Progenitor cell of endocrine pancreas (in vitro differentiated cells): ENCODE measurements around the gene SPON2. TPM values are rescaled to one million over a fixed set of nuclear protein-coding genes. Genes with fewer than 3 reads are reported as not detected.
A peak's percentile ranks its signal among the peaks of the same experiment; 100 is the strongest.

Experiments used
- DNase-seq: peaks from one replicate; pipeline ENCODE4 v3.0.0; 2021; ENCODE audit warnings: low spot score; ENCODE audit not compliant: unreplicated experiment
- H3K27ac Mint-ChIP-seq: 2 replicates; pipeline ENCODE4 v1.8.0; 2021; ENCODE audit warnings: mild to moderate bottlenecking, moderate library complexity, mixed read lengths
- H3K27me3 Mint-ChIP-seq: 2 replicates; pipeline ENCODE4 v1.8.0; 2021; ENCODE audit warnings: mixed read lengths
- H3K36me3 Mint-ChIP-seq: 2 replicates; pipeline ENCODE4 v1.8.0; 2022; ENCODE audit warnings: mixed read lengths; ENCODE audit not compliant: insufficient read depth
- H3K4me1 Mint-ChIP-seq: 2 replicates; pipeline ENCODE4 v1.8.0; 2021; ENCODE audit warnings: low read depth, mixed read lengths
- H3K4me3 Mint-ChIP-seq: 2 replicates; pipeline ENCODE4 v1.8.0; 2021; ENCODE audit warnings: low read depth, mild to moderate bottlenecking, moderate library complexity, mixed read lengths
- H3K9me3 Mint-ChIP-seq: 2 replicates; pipeline ENCODE4 v1.8.0; 2021; ENCODE audit warnings: low read depth, mixed read lengths
- CTCF ChIP-seq: fragments of 200-600 bp; sonication (generic); IDR thresholded peaks from one replicate; pipeline ENCODE4 v1.5.0; 2021; ENCODE audit warnings: antibody characterized with exemption, mild to moderate bottlenecking; ENCODE audit not compliant: unreplicated experiment
- total RNA-seq: library from RNA; stranded (reverse); gene quantifications from 2 replicates; pipeline ENCODE4 v1.2.1, GENCODE V29; 2021

Gene SPON2
- total RNA-seq, 1 donor from 2014 or later = 2.2 TPM

GRCh38 chr4:1137850-1138249, 34.5 kb downstream of the SPON2 start:
- H3K27me3 Mint-ChIP-seq = peaks cover 12% of the 10 kb centered on the region
- H3K27ac Mint-ChIP-seq = no peak overlapping the region
- DNase-seq = no peak
- no peak overlapping the region for H3K4me3 Mint-ChIP-seq
- peaks cover 3% of the 10 kb centered on the region for H3K36me3 Mint-ChIP-seq
- no peaks in the 10 kb centered on the region for H3K4me1 Mint-ChIP-seq
- H3K9me3 Mint-ChIP-seq = peaks cover 4% of the 10 kb centered on the region
- TF ChIP-seq CTCF = no peak

GRCh38 chr4:1137063-1137776, 35.2 kb downstream of the SPON2 start:
- Mint-ChIP-seq H3K27me3 (peaks cover 12% of the 10 kb centered on the region), H3K27ac (no peak overlapping the region), H3K4me3 (no peak overlapping the region), H3K4me1 (no peaks in the 10 kb centered on the region), H3K36me3 (peaks cover 3% of the 10 kb centered on the region), H3K9me3 (peaks cover 4% of the 10 kb centered on the region)
- DNase-seq = no peak
- TF ChIP-seq CTCF = no peak

GRCh38 chr4:1136048-1136447, 36.3 kb downstream of the SPON2 start:
- no peak for DNase-seq
- peaks cover 3% of the 10 kb centered on the region for H3K36me3 Mint-ChIP-seq
- H3K9me3 Mint-ChIP-seq = no peaks in the 10 kb centered on the region
- no peak for TF ChIP-seq CTCF
- H3K4me1 Mint-ChIP-seq = no peaks in the 10 kb centered on the region
- H3K27me3 Mint-ChIP-seq = peaks cover 9% of the 10 kb centered on the region
- H3K4me3 Mint-ChIP-seq = no peak overlapping the region
- H3K27ac Mint-ChIP-seq = no peak overlapping the region

GRCh38 chr4:1133033-1133432, 39.4 kb downstream of the SPON2 start:
- no peak for TF ChIP-seq CTCF
- no peak overlapping the region for H3K27ac Mint-ChIP-seq
- DNase-seq = no peak
- H3K9me3 Mint-ChIP-seq = no peaks in the 10 kb centered on the region
- H3K4me1 Mint-ChIP-seq = no peaks in the 10 kb centered on the region
- H3K36me3 Mint-ChIP-seq = no peaks in the 10 kb centered on the region
- H3K4me3 Mint-ChIP-seq = no peak overlapping the region
- H3K27me3 Mint-ChIP-seq = peaks cover 8% of the 10 kb centered on the region

- H3K4me1 Mint-ChIP-seq = no peaks in the 10 kb centered on the region
- H3K4me3 Mint-ChIP-seq = no peak overlapping the region
- H3K27me3 Mint-ChIP-seq = peaks cover 19% of the 10 kb centered on the region
- no peak overlapping the region for H3K27ac Mint-ChIP-seq
- H3K36me3 Mint-ChIP-seq = peaks cover 1% of the 10 kb centered on the region
- H3K9me3 Mint-ChIP-seq = no peaks in the 10 kb centered on the region
- TF ChIP-seq CTCF = peak; percentile 99
- DNase-seq = peak; percentile 55
These were observed 41.8 kb downstream of the SPON2 start for GRCh38 chr4:1130316-1131186.
